Anterior cingulate cortex (tissue), 58 donors: ENCODE results near the gene ACOT12.
"Not testable (repeated sequence)": the region's sequence is repeated elsewhere in the genome, so short reads cannot be mapped to it uniquely, and the experiment has no call there.

Experiments used
- DNase-seq, 58 donors: peaks; one replicate each; lab custom pipeline; 2025; lab: John Stamatoyannopoulos, UW

ACOT12 gene

DNA sequence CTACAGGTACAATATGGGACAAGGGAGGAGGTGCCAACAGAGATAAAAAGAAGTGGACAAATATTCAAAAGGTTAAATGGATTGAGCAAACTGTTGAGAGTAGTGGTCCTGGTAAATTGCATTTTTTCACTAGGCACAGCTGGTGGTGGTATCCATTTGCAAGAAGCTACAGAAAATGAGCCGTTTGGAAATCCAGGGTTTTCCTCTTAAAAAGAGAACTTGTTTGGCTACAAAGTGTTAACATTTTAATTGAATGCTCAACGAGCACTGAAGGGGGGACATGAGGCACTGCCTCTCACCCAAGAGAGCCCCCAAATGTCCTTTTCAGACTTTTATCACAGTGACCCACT is 93.0 kb downstream of the ACOT12 start:
- DNase-seq = no peak

DNA sequence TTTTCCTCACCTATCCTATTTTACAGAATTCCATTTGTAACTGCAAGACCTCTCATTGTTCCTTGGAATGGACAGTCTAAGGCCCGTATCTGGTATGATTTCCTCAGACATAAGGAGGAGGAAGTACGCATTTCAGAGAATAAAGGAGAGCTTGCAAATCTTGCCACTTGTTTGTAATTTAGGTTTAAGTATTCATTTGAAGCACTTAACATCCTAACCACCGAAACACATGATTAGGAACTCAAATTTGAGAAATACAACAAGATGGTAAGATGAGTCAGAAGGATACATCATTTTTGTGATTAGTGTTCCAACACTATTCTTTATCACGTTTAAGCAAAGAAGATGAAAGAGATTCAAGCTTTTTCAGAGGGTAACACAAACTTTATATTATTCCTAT is 96.4 kb downstream of the ACOT12 start:
- no peak for DNase-seq

DNA sequence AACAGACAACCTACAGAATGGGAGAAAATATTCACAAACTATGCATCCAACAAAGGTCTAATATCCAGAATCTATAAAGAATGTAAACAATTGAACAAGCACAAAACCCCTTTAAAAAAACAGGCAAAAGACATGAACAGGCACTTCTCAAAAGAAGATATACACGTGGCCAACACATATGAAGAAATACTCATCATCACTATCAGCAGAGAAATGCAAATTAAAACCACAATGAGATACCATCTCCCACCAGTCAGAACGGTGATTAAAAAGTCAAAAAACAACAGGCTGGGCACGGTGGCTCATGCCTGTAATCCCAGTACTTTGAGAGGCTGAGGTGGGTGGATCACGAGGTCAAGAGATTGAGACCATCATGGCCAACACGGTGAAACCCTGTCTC is 99.9 kb downstream of the ACOT12 start:
- DNase-seq = not testable (repeated sequence)

DNA sequence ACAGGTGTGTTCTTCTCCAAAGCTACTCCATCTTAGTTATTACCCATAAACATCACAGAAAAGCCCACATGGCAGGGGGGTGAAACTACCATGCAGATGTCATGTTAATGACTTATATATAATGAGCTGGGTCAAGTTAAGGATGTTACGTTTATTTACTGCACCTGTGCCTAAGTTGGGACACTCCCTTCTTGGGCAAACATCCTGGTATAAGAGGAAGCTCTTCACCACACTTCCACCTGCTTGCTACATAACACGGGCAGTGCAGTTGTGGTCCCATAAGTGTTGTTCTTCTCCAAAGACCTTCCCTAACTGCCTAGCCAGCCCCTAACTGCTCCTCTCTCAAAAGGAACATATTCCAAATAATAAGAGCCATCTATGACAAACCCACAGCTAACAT is 101.8 kb downstream of the ACOT12 start:
- no peak for DNase-seq

DNA sequence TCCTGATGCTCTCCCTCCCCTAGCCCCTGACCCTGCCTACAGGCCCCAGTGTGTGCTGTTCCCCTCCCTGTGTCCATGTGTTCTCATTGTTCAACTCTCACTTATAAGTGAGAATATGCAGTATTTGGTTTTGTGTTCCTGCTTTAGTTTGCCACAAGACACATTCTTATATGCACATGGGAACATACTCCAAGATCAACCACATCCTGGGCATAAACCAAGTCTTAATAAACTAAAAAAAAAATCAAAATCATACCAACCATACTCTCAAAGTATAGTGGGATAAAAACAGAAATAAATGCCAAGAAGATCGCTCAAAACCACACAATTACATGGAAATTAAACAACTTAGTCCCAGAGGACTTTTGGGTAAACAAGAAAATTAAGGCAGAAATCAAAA is 103.8 kb downstream of the ACOT12 start:
- no peak for DNase-seq

DNA sequence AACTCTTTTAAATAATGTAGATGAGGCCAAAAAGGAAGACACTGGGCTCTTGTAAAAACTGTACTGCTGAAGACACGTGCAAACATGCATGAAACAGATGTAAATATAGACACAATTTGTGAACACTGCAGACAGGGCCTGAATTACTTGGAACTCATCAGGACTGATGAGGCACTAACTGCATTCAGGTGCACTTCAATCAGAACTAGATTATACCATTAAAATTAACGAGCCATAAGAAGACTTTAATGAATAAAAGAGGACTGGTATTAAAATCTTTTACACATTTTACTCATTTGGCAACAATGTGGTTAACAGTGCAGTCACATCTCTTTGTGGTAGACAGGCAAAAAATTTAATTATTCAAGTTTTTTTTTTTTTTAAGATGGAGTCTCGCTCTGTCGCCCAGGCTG is 105.9 kb downstream of the ACOT12 start:
- no peak for DNase-seq

DNA sequence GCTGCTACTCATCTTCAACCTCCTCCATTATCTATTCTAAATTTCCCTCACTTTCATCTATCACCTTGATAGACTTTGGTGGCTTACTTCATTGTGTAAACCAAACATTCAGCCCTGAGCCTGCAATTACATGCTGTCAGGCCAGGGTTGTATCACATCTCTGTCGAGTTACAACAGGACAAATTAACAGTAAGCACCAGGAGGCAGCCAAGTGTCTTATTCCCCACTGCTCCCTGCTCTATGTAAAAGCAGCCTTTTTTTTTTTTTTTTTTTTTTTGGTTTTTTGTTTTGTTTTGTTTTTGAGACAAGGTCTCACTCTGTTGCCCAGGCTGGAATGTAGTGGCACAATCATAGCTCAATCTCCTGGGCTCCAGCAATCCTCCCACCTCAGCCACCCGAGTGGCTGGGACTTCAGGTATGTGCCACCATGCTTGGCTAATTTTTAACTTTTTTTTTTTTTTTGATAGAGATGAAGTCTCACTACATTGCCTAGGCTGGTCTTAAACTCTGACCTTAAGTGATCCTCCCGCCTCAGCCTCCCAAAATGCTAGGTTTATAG is 107.8 kb downstream of the ACOT12 start:
- no peak for DNase-seq

DNA sequence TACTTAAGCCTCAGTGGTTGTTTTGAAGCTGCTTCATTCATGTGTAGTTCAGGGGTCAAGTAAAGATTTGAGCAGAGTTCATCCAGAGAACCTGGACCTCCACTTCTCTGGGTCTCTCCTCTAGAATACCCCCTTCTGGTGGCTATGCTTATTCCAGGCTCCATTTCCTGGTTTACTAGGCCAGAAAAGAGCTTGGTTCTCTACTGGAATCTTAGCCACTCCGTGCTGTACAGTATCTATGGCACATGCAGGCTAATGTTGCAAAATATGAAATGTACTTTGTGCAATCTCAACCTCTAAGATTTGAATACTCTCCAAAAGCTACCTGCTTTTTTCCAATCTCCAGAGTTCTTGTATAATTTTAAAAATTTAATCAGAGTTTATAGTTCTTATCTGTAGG is 110.0 kb downstream of the ACOT12 start:
- DNase-seq = no peak
